ENCODE data around the gene SRP68.

The SRP68 gene

DNA sequence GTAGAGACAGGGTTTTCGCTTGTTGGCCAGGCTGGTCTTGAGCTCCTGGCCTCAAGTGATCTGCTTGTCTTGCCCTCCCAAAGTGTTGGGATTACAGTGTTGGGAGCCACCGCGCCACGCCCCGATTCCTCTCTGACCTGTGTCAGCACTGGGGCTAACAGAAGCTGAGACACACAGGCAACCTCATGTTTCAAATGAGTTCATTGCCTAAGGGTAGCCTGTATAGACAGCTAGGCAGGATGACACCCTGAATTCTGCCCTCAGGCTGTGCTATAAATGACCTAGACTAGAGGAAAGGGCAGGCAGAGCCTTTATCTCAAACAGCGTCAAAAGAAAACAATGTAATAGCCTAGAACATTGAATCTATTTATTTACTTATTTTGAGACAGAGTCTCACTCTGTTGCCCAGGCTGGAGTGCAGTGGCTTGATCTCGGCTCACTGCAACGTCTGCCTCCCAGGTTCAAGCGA is 74.0 kb downstream of the SRP68 start:
- no peak for DNase-seq (ENCODE audit: low read depth in 1 of 2, low spot score in 1 of 2)
- in situ Hi-C loops (cut with HindIII; ENCODE audit: low pct_unique_long_range_greater_than_20kb, low sequenced_read_pairs) = no loop called here
- TF ChIP-seq JUND (IDR thresholded peaks at IDR 0.05; ENCODE audit: low read depth) = no peak

DNA sequence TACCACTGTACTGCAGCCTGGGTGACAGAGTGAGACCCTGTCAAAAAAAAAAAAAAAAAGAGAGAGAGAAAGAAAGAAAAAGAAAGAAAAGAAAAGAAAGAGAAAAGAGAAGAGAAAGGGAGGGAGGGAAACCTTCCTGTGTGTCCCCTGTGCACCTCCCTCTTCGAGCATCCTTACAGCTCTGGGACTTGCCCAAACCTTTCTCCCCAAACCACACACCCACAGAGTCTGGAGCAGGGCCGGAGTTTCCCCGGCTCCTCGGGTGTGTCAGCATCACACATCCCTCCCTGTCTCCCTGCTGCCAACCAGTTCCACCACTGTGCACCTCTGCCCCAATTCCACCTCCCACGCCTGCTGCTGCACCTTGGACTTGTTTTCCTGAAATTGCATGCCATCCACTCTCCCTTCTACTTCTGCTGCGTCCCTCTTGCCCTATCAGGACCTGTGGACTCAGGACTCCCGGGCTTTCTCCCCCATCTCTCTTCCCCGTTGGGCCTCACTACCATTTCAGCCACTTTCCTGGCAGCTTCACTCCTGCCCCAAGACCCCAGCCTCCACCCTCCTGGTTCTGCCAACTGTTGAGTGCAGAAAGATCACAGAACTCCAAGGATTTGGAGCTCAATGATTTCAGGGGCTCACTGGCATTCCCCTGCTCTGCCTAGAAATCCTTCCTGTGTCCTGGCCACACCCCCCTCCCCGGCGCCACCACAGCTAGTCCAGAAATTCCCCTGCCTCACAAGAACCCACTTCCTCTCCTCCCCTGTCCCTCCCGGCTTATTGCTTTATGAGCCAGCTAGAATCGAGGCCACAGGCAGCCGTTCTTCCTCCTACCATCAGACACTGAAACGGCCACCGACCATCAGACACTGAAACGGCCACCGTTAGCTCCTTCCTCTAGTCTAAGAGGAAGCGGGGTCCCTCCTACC is 75.4 kb downstream of the SRP68 start:
- no peak for TF ChIP-seq JUND (IDR thresholded peaks at IDR 0.05; ENCODE audit: low read depth)
- in situ Hi-C loops (cut with HindIII; ENCODE audit: low pct_unique_long_range_greater_than_20kb, low sequenced_read_pairs) = no loop called here
- no peak for DNase-seq (ENCODE audit: low read depth in 1 of 2, low spot score in 1 of 2)

DNA sequence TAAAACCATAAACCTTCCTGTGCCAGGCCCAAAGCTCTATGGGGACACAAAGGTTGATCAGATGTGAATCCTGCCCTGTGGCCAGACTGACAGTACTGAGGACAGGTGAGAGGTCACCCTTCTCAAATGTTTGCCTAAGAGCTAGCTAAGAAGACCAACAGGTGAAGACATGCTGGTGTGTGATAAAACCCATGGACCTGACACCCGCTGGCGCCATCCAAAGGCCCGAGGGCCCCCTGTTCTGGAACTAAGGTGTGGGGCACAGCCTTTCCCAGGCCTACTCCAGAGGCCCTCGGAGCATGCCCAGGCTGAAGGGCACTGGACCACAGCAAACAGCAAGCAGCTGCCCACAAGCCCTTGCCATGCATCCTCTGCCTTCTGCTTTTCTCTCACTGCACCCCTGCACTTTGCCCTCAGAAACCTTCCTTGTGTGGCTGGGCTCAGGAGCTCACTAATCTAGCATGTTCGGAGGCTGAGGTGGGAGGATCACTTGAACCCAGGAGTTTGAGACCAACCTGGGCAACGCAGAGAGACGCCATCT is 76.9 kb downstream of the SRP68 start:
- no peak for DNase-seq (ENCODE audit: low read depth in 1 of 2, low spot score in 1 of 2)
- in situ Hi-C loops (cut with HindIII; ENCODE audit: low pct_unique_long_range_greater_than_20kb, low sequenced_read_pairs) = no loop called here
- TF ChIP-seq JUND (IDR thresholded peaks at IDR 0.05; ENCODE audit: low read depth) = no peak

DNA sequence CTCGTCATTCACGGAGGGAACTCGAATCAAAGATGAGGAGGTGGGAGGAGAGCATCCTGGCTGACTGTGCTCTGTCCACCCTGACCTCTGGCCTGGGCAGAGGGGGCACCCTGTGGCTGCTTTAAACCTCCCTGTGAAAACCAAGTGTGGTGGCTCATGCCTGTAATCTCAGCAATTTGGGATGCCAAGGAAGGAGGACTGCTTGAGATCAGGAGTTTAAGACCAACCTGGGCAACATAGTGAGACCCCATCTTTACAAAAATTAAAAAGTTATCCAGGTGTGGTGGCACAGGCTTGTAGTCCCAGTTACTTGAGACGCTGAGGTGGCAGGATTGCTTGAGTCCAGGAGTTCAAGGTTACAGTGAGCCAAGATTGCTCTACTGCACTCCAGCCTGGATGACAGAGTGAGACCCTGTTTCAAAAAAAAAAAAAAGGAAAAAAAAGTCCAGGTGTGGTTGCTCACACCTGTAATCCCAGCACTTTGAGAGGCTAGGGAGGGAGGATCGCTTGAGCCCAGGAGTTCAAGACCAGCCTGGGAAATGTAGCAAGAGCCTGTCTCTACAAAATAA is 77.4 kb downstream of the SRP68 start:
- DNase-seq (ENCODE audit: low read depth in 1 of 2, low spot score in 1 of 2) = no peak
- in situ Hi-C loops (cut with HindIII; ENCODE audit: low pct_unique_long_range_greater_than_20kb, low sequenced_read_pairs) = no loop called here
- TF ChIP-seq JUND (IDR thresholded peaks at IDR 0.05; ENCODE audit: low read depth) = no peak

DNA sequence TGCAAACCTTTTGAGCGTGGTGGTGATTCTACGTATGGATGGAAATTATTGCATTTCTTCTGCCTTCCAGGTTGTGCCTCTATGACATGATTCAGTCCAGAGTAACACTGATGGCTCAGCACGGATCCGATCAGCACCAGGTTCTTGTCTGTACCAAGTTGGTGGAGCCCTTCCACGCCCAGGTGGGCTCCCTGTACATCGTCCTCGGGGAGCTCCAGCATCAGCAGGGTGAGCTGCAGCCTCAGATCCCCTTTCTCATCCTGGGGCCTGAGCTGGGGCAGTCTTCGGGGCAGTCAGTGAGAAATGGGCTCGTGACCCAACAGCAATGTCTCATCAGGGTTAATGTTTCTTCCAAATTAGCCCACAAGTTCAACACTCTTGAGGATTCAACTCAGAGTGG is 80.9 kb downstream of the SRP68 start:
- TF ChIP-seq JUND (IDR thresholded peaks at IDR 0.05; ENCODE audit: low read depth) = no peak
- in situ Hi-C loops (cut with HindIII; ENCODE audit: low pct_unique_long_range_greater_than_20kb, low sequenced_read_pairs) = no loop called here

More for the DNA sequence above, 80.9 kb downstream of the SRP68 start:
- no peak for DNase-seq (ENCODE audit: low read depth in 1 of 2, low spot score in 1 of 2)

All from T47D (cell line).